Activated B cell treated with CpG ODN at 0.5 μM for 24 hours (primary cell): ENCODE data around the gene RTP5. TPM values are rescaled to one million over a fixed set of nuclear protein-coding genes. Genes with fewer than 3 reads are reported as not detected.
"Not testable (repeated sequence)": the region's sequence is repeated elsewhere in the genome, so short reads cannot be mapped to it uniquely, and the experiment has no call there.

Experiments used
- ATAC-seq: fragments of 200-7000 bp; cut with Tn5 transposase; one replicate; pipeline ENCODE4 v1.10.0; 2021; ENCODE audit warnings: low read depth, mild to moderate bottlenecking, moderate library complexity
- CTCF ChIA-PET: fragments of 350-600 bp; sonication (Branson Sonifier 250); formaldehyde crosslinking; loops from one replicate; lab custom pipeline; 2021; ENCODE audit warnings: antibody characterized with exemption; lab: Charles Lee
- POLR2A ChIA-PET: fragments of 350-600 bp; sonication (Branson Sonifier 250); formaldehyde crosslinking; loops from one replicate; lab custom pipeline; 2021; ENCODE audit warnings: antibody characterized with exemption; lab: Charles Lee
- DNase-seq: peaks from one replicate; pipeline ENCODE4 v3.0.0; 2022
- H3K27ac Mint-ChIP-seq: one replicate; pipeline ENCODE4 v1.8.0; 2020; ENCODE audit warnings: mixed read lengths
- H3K27me3 Mint-ChIP-seq: one replicate; pipeline ENCODE4 v1.8.0; 2021; ENCODE audit warnings: mixed read lengths
- H3K36me3 Mint-ChIP-seq: one replicate; pipeline ENCODE4 v1.8.0; 2021; ENCODE audit warnings: low read depth, mixed read lengths
- H3K4me1 Mint-ChIP-seq: one replicate; pipeline ENCODE4 v1.8.0; 2021; ENCODE audit warnings: mixed read lengths
- H3K4me3 Mint-ChIP-seq: one replicate; pipeline ENCODE4 v1.8.0; 2020; ENCODE audit warnings: mild to moderate bottlenecking, mixed read lengths
- H3K9me3 Mint-ChIP-seq: one replicate; pipeline ENCODE4 v1.8.0; 2020; ENCODE audit warnings: mixed read lengths
- CTCF ChIP-seq: fragments of 200-600 bp; IDR thresholded peaks from one replicate; pipeline ENCODE4 v1.8.0; 2022; ENCODE audit warnings: antibody characterized with exemption, mild to moderate bottlenecking
- intact Hi-C: fragments of 100-400 bp; cut with micrococcal nuclease; formaldehyde crosslinking; loops from one replicate; pipeline ENCODE4 v1.15.1; 2024
- total RNA-seq: library from RNA; stranded (reverse); gene quantifications from 2 replicates; pipeline ENCODE4 v1.2.3, GENCODE V29; 2022

RTP5 gene
- total RNA-seq, 1 donor from 2014 or later: not detected

DNA sequence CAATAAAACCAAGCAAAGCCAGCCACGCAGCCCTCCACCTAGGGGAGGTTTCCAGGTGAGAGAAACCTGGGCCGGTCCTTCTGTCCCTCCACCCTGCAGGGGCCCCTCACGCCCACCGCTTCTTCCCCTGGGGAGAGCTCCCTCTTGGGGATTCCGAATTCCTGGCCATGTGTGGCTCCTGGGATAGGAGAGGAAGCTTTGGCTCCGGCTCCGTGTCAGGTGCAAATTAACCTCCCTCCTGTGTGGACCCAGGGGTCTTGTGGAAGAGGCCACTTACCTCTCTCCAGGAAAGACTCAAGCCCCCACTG, 4.2 kb downstream of the RTP5 start:
- Mint-ChIP-seq H3K4me1 (peaks cover 11% of the 10 kb centered on the region), H3K27ac (no peak overlapping the region), H3K4me3 (no peak overlapping the region), H3K9me3 (no peaks in the 10 kb centered on the region), H3K36me3 (no peaks in the 10 kb centered on the region), H3K27me3 (peaks cover 3% of the 10 kb centered on the region)
- ChIA-PET CTCF (no interaction called here), POLR2A (interaction anchor here (0.5 kb wide), 1 partner anchor 164 kb away, joined by 3 read pairs; no protein-coding TSS in a partner anchor)
- no peak for DNase-seq
- ATAC-seq: no peak
- TF ChIP-seq CTCF: no peak
- intact Hi-C loops: loop anchor here (10.0 kb wide), 1 partner anchor 619 kb away; no protein-coding TSS in a partner anchor

DNA sequence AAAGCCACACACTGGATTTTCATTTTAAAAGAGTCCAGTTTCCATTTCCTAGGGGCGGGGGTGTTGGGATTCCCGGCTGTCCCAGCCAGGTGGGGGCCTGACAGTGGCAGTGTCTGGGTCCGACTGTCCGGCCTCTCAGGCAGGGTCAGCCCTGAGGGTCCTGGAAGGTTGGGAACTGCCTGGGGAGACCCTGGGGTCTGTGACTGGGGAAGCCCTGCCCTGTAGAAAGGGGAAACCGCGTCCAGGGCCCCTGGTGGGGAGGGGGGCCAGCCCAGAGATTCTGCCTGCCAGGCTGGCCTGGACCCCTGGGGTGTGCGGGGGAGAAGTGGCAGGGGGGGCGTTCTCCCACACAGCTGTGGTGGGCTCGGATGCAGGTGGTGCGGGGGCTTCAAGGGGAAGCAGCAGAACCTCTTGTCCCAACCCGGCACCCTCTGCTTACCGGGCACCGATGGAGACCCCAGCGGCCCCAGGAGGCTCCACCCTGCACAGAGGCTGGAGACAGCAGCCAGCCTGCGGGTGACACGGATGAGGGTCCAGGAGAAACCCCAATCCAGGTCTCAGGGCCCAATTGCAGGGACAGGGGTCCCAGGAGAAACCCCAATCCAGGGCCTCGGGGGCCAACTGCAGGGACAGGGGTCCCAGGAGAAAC, 4.9 kb downstream of the RTP5 start:
- peaks cover 3% of the 10 kb centered on the region for H3K27me3 Mint-ChIP-seq
- ChIA-PET CTCF (no interaction called here), POLR2A (interaction anchor here (0.5 to 1.0 kb wide), 2 partner anchors 141 to 164 kb away, joined by 3 read pairs; no protein-coding TSS in a partner anchor)
- no peaks in the 10 kb centered on the region for H3K36me3 Mint-ChIP-seq
- no peak overlapping the region for H3K4me3 Mint-ChIP-seq
- no peak for ATAC-seq
- intact Hi-C loops: loop anchor here (10.0 kb wide), 1 partner anchor 620 kb away; no protein-coding TSS in a partner anchor
- DNase-seq: no peak
- H3K9me3 Mint-ChIP-seq: no peaks in the 10 kb centered on the region
- H3K27ac Mint-ChIP-seq: no peak overlapping the region
- H3K4me1 Mint-ChIP-seq: peaks cover 11% of the 10 kb centered on the region
- TF ChIP-seq CTCF: no peak

DNA sequence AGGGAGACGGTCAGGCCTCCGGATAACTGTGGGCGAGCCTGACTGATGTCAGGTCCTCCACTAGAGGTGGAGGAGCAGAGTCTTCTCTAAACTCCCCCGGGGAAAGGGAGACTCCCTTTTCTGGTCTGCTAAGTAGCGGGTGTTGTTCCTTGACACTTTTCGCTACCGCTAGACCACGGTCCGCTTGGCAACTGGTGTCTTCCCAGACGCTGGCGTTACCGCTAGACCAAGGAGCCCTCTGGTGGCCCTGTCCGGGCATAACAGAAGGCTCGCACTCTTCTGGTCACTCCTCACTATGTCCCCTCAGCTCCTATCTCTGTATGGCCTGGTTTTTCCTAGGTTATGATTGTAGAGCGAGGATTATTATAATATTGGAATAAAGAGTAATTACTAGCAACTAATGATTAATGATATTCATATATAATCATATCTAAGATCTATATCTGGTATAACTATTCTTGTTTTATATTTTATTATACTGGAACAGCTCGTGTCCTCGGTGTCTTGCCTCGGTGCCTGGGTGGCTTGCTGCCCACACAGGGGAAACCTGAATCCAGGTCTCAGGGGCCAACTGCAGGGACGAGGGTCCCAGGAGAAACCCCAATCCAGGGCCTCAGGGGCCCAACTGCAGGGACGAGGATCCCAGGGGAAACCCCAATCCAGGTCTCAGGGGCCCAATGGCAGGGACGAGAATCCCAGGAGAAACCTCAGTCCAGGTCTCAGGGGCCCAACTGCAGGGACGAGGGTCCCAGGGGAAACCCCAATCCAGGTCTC, 6.4 kb downstream of the RTP5 start:
- intact Hi-C loops: loop anchor here (10.0 kb wide), 1 partner anchor 621 kb away; no protein-coding TSS in a partner anchor
- peaks cover 12% of the 10 kb centered on the region for H3K4me1 Mint-ChIP-seq
- H3K4me3 Mint-ChIP-seq, H3K9me3 Mint-ChIP-seq, H3K27ac Mint-ChIP-seq, H3K36me3 Mint-ChIP-seq, H3K27me3 Mint-ChIP-seq, DNase-seq, POLR2A ChIA-PET, ATAC-seq: not testable (repeated sequence)
- CTCF ChIA-PET: interaction anchor here (1.0 to 1.3 kb wide), 2 partner anchors 135 to 143 kb away, joined by 3 read pairs; no protein-coding TSS in a partner anchor

DNA sequence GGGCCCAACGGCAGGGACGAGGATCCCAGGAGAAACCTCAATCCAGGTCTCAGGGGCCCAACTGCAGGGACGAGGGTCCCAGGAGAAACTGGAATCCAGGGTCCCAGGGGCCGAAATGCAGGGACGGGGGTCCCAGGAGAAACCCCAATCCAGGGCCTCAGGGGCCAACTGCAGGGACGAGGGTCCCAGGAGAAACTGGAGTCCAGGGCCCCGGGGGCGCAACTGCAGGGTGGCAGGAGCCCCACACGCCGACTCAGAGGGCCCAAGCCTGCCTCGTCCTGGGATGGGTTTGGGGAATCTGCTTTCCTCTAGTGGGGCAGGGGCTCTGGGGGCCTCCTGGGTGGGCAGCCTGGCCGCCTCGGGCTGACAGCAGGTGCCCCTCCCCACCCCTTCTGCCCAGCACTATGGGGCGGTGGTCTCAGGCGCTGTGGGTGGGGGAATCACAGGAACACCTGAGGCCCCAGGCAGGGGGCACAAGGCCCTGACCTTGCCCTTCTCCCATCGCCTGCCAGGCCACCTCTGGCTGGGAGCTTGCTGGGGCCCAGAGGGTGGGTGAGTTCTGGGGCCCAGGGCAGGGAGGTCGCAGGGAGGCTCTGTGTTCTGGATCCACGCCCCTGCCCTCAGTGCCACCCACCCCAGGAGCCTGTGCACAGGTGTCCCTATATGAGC, 7.1 kb downstream of the RTP5 start:
- no peak overlapping the region for H3K4me3 Mint-ChIP-seq
- no peak overlapping the region for H3K27ac Mint-ChIP-seq
- CTCF ChIA-PET: no interaction called here
- H3K9me3 Mint-ChIP-seq: no peaks in the 10 kb centered on the region
- intact Hi-C loops: loop anchor here (10.0 kb wide), 1 partner anchor 622 kb away; no protein-coding TSS in a partner anchor
- POLR2A ChIA-PET: no interaction called here
- ATAC-seq: no peak
- H3K4me1 Mint-ChIP-seq: peaks cover 13% of the 10 kb centered on the region
- no peaks in the 10 kb centered on the region for H3K27me3 Mint-ChIP-seq
- no peak for TF ChIP-seq CTCF
- peaks cover 5% of the 10 kb centered on the region for H3K36me3 Mint-ChIP-seq
- DNase-seq: no peak

- Mint-ChIP-seq H3K4me1 (peaks cover 18% of the 10 kb centered on the region), H3K27me3 (no peaks in the 10 kb centered on the region), H3K4me3 (no peak overlapping the region), H3K27ac (no peak overlapping the region), H3K9me3 (no peaks in the 10 kb centered on the region), H3K36me3 (peaks cover 5% of the 10 kb centered on the region)
- DNase-seq: no peak
- CTCF ChIA-PET: no interaction called here
- no peak for ATAC-seq
- intact Hi-C loops: loop anchor here (10.0 kb wide), 1 partner anchor 622 kb away; no protein-coding TSS in a partner anchor
- POLR2A ChIA-PET: no interaction called here
- no peak for TF ChIP-seq CTCF
Measured at GRCh38 chr2:241877197-241877685, 7.7 kb downstream of the RTP5 start.
